ENCODE data around the gene POGLUT3.

DNA sequence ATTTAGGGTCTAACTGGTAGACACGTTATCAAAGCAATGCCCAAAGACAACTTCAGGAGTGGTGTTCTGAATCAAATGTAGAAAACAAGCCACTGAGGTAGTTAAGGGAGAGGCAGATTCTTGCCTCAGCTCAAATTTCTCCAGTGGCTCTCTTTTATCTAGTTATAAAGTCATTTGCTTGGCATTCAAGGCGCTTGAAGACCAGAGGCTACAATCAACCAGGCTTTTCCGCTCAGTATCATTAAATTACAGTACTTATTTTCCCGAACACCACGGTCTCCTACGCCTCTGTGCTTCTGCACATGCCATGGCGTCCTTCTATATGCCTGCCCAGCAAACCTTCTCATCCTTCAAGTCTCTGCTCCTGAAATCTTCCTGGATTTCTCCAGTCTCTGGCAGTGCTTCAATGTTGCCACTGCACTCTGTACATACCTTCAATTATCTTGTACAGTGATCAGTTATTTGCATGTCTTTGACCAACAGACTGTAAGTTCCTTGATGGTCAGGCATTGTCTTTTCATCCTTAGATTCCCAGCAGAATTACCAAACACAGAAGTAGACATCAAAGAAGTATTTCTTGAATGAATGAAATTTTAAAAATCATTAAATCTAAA is 1.4 kb downstream of the POGLUT3 start:
- TF ChIP-seq, protein P1, sequence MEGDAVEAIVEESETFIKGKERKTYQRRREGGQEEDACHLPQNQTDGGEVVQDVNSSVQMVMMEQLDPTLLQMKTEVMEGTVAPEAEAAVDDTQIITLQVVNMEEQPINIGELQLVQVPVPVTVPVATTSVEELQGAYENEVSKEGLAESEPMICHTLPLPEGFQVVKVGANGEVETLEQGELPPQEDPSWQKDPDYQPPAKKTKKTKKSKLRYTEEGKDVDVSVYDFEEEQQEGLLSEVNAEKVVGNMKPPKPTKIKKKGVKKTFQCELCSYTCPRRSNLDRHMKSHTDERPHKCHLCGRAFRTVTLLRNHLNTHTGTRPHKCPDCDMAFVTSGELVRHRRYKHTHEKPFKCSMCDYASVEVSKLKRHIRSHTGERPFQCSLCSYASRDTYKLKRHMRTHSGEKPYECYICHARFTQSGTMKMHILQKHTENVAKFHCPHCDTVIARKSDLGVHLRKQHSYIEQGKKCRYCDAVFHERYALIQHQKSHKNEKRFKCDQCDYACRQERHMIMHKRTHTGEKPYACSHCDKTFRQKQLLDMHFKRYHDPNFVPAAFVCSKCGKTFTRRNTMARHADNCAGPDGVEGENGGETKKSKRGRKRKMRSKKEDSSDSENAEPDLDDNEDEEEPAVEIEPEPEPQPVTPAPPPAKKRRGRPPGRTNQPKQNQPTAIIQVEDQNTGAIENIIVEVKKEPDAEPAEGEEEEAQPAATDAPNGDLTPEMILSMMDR (IDR thresholded peaks at IDR 0.05; ENCODE audit: control extremely low read depth in 1 of 3, insufficient read depth in 1 of 3, low read depth in 1 of 3, low read length in 3 of 3), result no peak
- no peak for TF ChIP-seq POLR2A (IDR thresholded peaks at IDR 0.05; ENCODE audit: control extremely low read depth in 1 of 2, low read depth in 2 of 2, low read length in 2 of 2)
